ENCODE results near the gene TNPO1.
"Not testable (repeated sequence)": the region's sequence is repeated elsewhere in the genome, so short reads cannot be mapped to it uniquely, and the experiment has no call there.

Gene TNPO1

DNA sequence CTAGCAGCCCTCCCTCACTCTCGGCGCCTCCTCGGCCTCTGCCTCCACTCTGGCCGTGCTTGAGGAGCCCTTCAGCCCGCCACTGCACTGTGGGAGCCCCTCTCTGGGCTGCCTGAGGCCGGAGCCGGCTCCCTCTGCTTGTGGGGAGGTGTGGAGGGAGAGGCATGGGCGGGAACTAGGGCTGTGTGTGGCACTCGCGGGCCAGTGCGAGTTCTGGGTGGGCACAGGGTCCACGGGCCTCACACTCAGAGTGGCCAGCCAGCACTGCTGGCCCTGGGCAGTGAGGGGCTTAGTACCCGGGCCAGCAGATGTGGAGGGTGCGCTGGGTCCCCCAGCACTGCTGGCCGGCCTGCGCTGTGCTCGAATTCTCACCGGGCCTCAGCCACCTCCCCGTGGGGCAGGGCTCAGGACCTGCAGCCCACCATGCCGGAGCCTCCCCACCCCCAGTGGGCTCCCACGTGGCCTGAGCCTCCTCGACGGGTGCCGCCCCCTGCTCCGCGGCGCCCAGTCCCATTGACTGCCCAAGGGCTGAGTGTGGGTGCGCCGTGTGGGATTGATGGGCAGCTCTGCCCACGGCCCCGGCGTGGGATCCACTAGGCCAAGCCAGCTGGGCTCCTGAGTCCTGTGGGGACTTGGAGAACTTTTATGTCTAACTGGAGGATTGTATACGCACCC is 109.0 kb downstream of the TNPO1 start:
- no peak for DNase-seq (ENCODE audit: low read depth in 3 of 3, low spot score in 1 of 3)

DNA sequence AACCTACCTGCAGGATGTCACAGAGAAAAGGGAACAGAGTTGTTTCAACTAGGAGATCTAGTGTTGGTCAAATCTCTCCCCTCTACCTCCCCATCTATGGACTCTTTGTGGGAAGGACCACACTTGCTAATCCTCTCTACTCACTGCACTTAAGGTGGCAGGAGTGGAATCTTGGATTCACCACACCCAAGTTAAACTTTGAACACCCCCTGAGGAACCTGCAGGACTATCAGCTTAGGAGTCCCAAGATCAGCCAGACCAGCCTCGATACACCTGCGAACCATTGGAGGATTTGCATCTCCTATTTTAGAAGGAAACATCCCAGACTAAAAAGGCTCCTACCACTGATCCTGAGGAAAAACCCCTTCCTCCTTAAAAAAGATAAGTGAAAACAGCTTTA is 116.2 kb downstream of the TNPO1 start:
- DNase-seq (ENCODE audit: low read depth in 3 of 3, low spot score in 1 of 3): not testable (repeated sequence)

DNA sequence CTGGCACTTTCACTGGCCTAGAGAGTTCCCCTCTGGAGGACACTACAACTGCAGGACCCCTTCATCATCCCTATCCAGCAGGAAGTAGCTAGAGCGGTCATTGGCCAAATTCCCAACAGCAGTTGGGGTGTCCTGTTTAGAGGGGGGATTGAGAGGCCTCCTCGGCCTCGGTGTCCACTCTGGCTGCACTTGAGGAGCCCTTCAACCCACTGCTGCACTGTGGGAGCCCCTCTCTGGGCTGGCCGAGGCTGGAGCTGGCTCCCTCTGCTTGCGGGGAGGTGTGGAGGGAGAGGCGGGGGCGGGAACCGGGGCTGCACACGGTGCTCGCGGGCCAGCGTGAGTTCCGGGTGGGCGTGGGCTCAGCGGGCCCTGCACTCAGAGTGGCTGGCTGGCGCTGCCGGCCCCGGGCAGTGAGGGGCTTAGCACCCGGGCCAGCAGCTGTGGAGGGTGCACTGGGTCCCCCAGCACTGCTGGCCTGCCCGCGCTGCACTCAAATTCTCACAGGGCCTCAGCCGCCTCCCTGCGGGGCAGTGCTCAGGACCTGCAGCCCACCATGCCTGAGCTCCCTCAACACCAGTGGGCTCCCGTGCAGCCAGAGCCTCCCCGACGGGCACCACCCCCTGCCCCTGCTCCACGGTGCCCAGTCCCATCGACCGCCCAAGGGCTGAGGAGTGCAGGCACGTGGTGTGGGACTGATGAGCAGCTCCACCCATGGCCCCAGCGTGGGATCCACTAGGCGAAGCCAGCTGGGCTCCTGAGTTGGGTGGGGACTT is 118.7 kb downstream of the TNPO1 start:
- DNase-seq (ENCODE audit: low read depth in 3 of 3, low spot score in 1 of 3): not testable (repeated sequence)

DNA sequence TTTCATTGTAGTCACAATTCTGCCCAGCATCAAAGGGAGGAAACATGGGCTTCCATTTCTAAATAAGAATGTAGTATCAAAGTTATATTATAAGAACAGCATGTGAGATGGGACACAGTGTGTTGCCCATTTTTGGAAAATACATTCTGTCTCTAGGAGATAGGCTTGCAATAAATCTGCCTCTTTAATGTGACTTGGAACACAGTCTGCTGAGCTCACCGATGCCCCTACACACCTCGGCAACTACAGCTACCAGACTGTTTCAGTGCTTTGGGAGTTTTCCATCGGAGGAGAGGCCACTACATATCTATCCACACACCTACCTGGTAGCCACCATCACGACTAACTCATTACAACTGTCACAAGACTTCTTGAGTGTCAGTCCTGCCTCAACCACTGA is 120.4 kb downstream of the TNPO1 start:
- DNase-seq (ENCODE audit: low read depth in 3 of 3, low spot score in 1 of 3): no peak

DNA sequence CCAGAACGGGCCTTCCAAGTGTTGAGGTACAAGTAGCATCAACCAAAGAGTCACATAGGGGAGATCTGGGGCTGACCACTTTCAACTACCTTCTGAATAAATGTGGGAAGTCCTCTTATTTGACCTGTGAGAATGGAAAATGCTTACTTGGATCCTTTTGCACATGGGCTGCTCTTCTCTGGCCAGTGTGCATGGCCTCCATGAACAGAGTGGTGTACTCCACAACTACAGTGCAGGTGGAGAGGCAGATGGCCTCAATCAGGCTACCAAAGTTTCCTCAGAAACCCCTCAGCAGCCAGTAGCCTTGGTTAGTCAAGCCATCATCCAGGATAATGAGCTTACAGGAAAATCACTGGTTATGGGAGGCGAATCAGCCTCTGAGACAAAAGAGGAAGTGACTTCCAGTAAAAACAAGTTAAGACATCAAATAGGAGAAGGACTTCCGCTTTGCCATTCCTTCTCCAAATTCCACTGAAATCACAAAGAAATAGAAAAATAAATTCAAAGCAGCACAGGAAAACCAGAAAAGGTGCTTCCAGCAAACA is 121.1 kb downstream of the TNPO1 start:
- no peak for DNase-seq (ENCODE audit: low read depth in 3 of 3, low spot score in 1 of 3)

DNA sequence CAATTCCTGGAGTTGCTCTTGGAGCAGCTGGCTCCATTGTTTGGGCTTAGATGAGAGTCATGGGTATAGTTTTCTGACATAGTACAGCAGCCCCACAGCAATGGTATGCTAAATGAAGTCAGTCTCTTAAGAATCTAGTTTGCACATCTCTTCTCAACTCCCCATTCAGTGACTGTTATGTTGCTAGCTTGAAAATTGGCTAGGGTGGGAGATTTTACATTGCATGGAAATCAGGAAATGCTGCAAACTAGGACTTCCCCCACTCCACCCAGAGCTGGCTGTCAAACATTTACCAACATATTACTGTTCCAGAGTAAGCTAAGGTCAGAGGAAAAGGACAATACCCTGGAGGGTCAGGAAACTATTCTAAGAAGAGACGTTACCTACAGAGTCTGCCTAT is 121.7 kb downstream of the TNPO1 start:
- DNase-seq (ENCODE audit: low read depth in 3 of 3, low spot score in 1 of 3): no peak

DNA sequence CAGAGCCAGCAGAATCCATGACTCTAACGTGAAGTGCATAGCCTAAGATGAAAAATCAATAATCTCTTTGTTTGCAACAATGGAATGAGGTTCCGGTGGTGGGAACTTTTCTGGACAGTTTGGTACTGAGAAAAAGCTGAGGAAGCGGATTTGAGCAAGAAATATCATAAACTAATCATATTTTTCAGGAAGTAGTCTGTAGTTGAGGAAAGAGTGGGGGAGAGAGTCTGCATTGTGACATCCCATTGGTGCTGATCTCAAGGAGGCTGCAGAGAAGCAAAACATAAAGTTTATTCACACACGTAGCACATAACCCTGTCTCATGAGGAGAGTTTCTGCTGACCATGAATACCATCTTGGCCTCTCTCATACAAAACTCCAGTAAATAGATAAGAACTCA is 123.6 kb downstream of the TNPO1 start:
- no peak for DNase-seq (ENCODE audit: low read depth in 3 of 3, low spot score in 1 of 3)

DNA sequence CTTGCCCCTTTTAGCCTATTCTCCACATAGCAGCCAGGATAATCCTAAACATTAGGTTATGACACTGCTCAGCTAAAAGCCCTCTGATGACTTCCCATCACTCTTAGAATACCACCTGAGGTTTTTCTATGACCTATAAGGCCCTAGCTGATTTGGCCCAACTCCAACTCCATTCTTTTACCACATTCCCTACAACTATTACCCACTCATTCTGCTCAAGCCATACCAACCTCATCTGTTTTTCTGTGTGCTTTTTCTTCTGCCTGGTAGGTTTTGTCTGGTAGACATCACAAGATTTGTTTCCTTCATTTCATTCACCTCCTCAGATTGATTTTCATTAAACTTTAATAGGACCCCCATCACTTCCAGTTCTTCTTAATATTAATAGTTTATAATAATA is 126.8 kb downstream of the TNPO1 start:
- no peak for DNase-seq (ENCODE audit: low read depth in 3 of 3, low spot score in 1 of 3)

DNA sequence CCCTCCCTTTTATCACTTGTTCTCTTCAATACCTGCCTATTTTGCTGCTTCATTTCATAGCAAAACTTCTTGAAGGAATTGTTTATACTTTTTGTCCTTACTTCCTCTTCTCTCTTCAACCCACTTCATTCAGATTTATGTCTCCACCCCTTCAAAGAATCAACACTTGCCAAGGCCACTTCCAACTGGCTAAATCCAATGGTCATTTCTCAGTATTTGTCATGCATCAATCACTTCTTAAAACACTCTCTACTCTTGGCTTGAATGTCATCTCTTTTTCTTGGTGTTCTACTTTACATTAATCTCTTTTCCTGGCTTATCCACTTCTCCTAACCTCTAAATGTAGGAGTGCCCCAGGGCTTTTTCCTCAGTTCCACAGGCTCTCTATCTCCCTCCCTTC is 131.0 kb downstream of the TNPO1 start:
- no peak for DNase-seq (ENCODE audit: low read depth in 3 of 3, low spot score in 1 of 3)

DNA sequence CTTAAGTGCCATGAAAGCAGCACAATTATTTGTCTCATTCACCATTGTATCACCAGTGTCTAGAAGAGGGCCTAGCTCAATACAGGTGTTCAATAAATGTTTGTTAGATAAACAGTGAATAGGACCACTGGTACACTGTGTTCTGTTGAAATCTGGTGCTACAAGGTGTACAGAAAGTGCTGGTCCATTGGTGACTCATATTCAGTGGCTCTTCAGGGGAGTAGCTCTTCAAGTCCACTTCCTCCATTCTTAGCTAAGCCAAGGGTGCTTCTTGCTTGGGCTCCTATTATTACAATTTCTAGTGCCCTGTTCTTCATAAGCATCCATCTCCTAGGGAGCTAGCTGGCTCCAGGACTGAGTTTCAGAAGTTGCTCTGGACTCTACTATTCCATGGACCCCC is 133.0 kb downstream of the TNPO1 start:
- no peak for DNase-seq (ENCODE audit: low read depth in 3 of 3, low spot score in 1 of 3)

DNA sequence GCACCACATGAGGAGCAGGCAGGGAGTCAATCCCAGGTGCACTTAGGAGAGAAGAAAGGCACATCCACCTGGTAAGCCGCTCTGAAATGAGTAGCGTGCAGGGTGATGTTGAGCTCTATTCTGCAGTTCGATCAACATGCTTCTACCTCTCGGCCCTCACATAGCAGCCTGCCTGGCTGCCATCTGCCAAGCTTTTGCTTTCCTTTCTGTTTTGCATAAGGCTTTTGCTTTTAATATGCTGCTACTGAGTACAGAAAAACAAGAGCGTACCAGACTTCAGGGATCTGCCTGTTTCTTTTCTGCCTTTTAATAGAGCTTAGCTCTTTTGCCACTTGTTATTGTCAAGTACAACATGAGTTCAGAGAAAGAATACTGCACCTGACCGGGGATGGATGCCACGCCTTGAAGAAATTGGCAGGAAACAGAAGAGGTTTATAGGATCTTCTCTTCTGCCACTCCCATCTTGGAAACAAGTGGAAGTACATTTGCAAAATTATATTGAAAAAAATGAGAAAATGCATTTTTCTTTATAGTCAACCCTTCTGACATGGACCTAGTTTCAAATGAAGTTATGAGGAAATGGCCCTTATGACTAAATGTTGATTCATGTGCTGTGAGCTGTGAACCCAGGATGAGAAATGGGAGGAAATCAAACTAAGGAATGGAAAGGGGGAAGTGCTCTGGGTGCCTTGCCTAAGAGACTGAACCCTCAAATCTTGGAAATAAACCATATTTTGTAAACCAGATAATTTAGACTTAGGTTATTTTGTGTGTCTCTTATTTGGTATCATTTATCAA is 135.4 kb downstream of the TNPO1 start:
- no peak for DNase-seq (ENCODE audit: low read depth in 3 of 3, low spot score in 1 of 3)

DNA sequence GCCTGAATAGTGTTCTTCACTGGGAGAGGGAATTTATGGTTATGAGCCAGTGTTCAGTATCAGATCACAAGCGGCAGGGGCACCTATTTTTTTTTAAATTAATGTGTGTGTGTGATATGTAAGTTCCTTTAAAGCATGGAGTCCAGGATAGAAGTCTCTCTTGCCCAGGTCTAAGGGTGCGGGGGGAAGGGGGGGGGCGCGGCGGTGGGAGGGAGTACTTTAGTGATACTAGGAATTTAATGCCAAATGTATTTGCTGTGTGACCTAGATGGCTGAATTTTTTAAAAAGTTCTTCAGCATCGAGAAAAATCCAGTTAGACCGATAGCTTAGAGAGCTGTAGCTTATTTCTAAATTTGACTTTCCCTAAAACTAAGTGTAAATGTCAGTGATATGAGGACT is 137.9 kb downstream of the TNPO1 start:
- no peak for DNase-seq (ENCODE audit: low read depth in 3 of 3, low spot score in 1 of 3)

DNA sequence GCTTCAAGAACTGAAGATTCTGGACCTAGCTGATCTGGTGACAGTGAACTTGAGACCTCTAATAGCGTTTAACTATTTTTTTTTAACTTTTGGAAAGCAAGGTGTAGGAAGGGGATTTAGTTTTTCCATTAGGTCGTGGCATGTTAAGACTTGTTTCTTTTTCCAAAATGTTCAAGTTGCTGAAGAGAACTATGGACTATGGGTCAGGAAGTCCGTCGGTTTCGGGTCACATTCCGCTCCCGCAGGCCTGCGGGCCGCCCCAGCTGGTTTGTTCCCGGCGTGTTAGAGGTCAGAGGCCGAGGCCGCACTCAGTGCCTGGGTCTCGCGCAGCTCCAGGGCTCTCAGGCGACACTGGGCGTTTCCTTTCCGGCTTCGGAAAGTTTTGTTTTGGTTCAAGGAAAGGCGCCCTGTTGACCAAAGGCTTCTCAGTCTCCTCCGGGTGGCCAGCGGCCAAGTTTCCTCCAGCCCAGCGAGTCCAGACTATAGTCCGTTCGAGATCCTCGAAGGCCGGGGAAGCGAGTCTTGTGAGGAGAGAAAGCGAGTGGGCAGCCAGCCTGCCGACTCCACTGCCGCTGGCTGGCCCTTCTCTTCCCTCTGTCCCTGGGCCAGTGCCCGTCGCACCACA is 138.8 kb downstream of the TNPO1 start:
- no peak for DNase-seq (ENCODE audit: low read depth in 3 of 3, low spot score in 1 of 3)

DNA sequence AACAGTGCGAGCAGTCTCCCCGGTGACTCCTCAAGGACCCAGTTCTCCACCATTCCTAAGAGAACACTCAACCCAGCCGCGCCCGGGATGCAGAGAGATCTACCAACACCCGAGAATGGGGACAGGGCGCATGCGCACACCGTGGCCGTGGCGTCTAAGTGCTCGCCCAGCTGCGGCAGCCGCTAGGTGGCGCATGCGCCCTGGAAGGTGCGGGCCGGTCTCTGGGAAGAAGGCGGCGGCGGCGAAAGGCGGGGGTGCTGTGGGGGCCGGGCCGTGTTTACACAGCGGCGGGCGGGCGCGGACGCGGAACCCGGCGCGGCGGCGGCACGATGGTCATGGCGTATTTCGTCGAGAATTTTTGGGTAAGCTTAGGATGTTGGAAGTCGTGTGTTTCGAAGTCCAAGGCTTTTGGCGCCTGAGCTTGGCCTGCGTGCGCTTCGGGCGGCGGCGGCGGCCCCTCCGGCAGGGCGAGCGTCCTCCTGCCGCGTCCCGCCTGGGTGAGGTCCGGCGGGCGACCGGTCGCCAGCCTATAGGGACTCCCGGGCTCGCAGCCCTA is 139.4 kb downstream of the TNPO1 start, which contains the start of gene FCHO2:
Gene FCHO2, plus strand, starts transcription at position 274 of the 556 bp plus-strand sequence. Its CDS starts 56 bp downstream, at position 330.
- DNase-seq (ENCODE audit: low read depth in 3 of 3, low spot score in 1 of 3): peak; percentile 89 to 97 (median 91)

DNA sequence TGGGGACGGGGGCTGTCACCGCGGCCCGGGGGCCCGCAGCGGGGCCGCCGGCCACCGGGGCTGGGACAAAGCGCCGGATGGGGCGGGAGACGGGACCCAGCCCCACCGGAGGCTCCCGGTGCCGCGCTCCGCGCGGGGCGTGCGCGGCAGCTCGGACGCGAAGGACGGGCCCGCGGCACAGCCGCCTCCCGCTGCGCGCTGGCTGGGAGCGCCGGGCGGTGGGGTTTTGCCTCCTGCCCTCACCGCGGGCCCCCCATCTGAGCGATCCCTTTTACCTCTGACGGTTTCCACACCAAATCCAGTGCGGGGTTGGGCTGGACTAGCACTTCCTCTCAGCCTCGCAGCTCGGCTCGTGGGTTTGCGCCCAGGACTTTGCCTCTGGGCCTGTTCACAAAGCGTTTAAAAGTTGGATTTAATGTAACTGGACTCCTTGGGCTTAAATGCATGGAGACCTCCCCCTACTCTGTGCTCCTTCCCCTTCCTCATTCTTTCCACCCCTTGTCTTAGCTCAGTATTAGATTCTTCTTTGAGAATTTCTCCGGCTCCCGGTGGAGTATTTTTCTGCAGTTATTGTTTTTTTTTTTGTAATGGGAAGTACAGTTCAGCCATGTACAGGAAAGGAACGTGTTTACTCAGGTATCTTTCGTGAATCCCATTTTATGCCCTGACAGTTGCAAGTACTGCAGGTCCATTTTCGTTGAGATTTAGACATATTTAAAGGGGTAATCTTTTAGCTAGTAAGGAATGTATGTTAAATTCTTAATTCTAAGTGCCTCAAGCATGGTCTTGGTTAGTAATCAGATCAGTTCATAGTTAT is 140.1 kb downstream of the TNPO1 start:
- DNase-seq (ENCODE audit: low read depth in 3 of 3, low spot score in 1 of 3): peak in 1 of 3 donors; percentile 2

DNA sequence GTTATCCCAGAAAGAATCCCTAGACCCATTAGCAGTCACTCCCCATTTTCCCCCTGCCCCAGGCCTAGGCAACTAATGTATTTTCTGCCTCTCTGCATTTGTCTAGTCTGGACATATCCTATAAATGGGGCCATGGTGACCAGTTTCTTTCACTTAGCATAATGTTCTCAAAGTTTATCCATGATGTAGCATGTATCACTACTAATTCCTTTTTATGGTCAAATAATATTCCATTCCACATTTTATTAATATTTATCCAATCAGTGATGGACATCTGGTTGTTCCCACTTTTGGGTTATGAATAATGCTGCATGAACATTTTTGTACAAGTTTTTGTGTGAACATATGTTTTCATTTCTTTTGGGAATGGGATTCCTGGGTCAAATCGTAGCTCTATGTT is 140.9 kb downstream of the TNPO1 start:
- DNase-seq (ENCODE audit: low read depth in 3 of 3, low spot score in 1 of 3): no peak

DNA sequence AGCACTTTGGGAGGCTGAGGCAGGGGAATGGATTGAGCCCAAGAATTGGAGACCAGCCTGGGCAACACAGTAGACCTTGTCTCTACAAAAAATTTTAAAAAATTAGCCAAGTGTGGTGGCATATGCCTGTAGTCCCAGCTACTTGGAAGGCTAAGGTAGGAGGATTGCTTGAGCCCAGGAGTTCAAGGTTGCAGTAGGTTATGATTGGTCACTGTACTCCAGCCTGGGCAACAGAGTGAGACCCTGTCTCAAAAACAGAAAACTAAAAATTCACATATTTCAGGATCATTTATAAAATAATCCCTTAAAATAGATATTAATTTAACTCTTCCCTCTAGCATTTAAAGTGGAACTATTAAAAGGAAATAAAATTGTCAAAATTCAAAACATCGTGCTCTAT is 142.8 kb downstream of the TNPO1 start:
- DNase-seq (ENCODE audit: low read depth in 3 of 3, low spot score in 1 of 3): no peak

All from stimulated activated CD4-positive, alpha-beta T cell treated with anti-CD3 and anti-CD28 coated beads, TNF-alpha, amount 100 ng/mL, for 1 hour (primary cell).